SJSA1 (cell line): ENCODE results near the gene TRIM46. TPM values are rescaled to one million over a fixed set of nuclear protein-coding genes. Genes with fewer than 3 reads are reported as not detected.

Experiments used
- total RNA-seq: library from RNA; depleted of rRNA; stranded (reverse); fragments of >200 nt; shearing (Covaris generic); gene quantifications from 2 replicates; pipeline ENCODE4 v1.2.3, GENCODE V29; 2014; rRNA removed

TRIM46 gene
- total RNA-seq, 1 experiment from 2014 or later: 0.21 TPM

Other genes with a start within 250 kb of the TRIM46 start
- 0.41 and 4.7 TPM in 2 replicates for gene PMVK, start 237.1 kb upstream of the TRIM46 start, total RNA-seq
- gene PBXIP1, start 217.8 kb upstream of the TRIM46 start, total RNA-seq: 25.2 and 30.2 TPM in 2 replicates
- 18.0 and 20.0 TPM in 2 replicates for gene PYGO2, start 212.1 kb upstream of the TRIM46 start, total RNA-seq
- 101 and 155 TPM in 2 replicates for gene SHC1, start 203.1 kb upstream of the TRIM46 start, total RNA-seq
- 290 and 338 TPM in 2 replicates for gene CKS1B, start 199.2 kb upstream of the TRIM46 start, total RNA-seq
- gene FLAD1, start 190.5 kb upstream of the TRIM46 start, total RNA-seq: 15.4 and 23.7 TPM in 2 replicates
- gene LENEP, start 180.3 kb upstream of the TRIM46 start, total RNA-seq: not detected in 2 replicates
- gene ZBTB7B, start 171.0 kb upstream of the TRIM46 start, total RNA-seq: 15.3 and 24.5 TPM in 2 replicates
- gene DCST2, start 140.1 kb upstream of the TRIM46 start, total RNA-seq: not detected in 2 replicates
- not detected in 2 replicates for gene DCST1, start 140.0 kb upstream of the TRIM46 start, total RNA-seq
- 27.0 and 32.0 TPM in 2 replicates for gene ADAM15, start 122.5 kb upstream of the TRIM46 start, total RNA-seq
- gene EFNA4, start 110.1 kb upstream of the TRIM46 start, total RNA-seq: 4.7 and 4.8 TPM in 2 replicates
- 0.21 and 0.85 TPM in 2 replicates for gene EFNA3, start 95.0 kb upstream of the TRIM46 start, total RNA-seq
- gene EFNA1, start 46.0 kb upstream of the TRIM46 start, total RNA-seq: 0.89 and 0.91 TPM in 2 replicates
- 9.9 and 23.4 TPM in 2 replicates for gene SLC50A1, start 38.0 kb upstream of the TRIM46 start, total RNA-seq
- 40.7 and 76.6 TPM in 2 replicates for gene DPM3, start 33.3 kb upstream of the TRIM46 start, total RNA-seq
- 61.7 and 94.8 TPM in 2 replicates for gene KRTCAP2, start 545 bp upstream of the TRIM46 start, total RNA-seq
- 3.2 and 5.4 TPM in 2 replicates for gene THBS3, start 34.0 kb downstream of the TRIM46 start, total RNA-seq
- gene MTX1, start 34.8 kb downstream of the TRIM46 start, total RNA-seq: 69.7 and 86.0 TPM in 2 replicates
- gene ENTREP3, start 81.6 kb downstream of the TRIM46 start, total RNA-seq: 3.7 and 11.9 TPM in 2 replicates
- 54.6 and 55.9 TPM in 2 replicates for gene SCAMP3, start 88.5 kb downstream of the TRIM46 start, total RNA-seq
- gene CLK2, start 99.7 kb downstream of the TRIM46 start, total RNA-seq: 13.0 and 13.7 TPM in 2 replicates
- gene HCN3, start 103.6 kb downstream of the TRIM46 start, total RNA-seq: 0.97 and 2.5 TPM in 2 replicates
- gene PKLR, start 127.6 kb downstream of the TRIM46 start, total RNA-seq: not detected in 2 replicates
- 205 and 232 TPM in 2 replicates for gene FDPS, start 135.0 kb downstream of the TRIM46 start, total RNA-seq
- 39.8 and 40.9 TPM in 2 replicates for gene RUSC1, start 147.0 kb downstream of the TRIM46 start, total RNA-seq